HG02885 (cell line): Measurements from ENCODE around the gene FAIM2.

ENCODE experiments used
- ATAC-seq: cut with Tn5 transposase; IDR thresholded peaks from one replicate; pipeline ENCODE4 v1.9.1; 2021; ENCODE audit warnings: mild to moderate bottlenecking; ENCODE audit not compliant: unreplicated experiment, poor library complexity

FAIM2 gene

DNA sequence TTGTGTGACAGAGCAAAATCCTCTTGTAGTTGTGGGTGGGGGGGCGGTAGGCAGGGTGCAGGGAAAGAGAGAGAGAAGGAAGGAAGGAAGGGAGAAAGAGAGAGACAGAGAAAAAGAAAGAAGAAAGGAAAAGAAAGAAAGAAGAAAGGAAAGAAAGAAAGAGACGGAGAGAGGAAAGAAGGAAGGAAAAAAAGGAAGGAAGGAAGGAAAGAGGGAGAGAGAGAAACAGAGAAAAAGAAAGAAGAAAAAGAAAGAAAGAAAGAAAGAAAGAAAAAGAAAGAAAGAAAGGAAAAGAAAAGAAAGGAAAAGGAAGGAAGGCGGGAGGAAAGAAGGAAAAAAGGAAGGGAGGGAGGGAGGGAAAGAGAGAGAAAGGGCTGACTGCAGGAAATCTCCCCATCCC, 17.6 kb upstream of the FAIM2 start:
- no peak for ATAC-seq

GRCh38 chr12:49920915-49921286, 17.2 kb upstream of the FAIM2 start:
- ATAC-seq, result no peak

DNA sequence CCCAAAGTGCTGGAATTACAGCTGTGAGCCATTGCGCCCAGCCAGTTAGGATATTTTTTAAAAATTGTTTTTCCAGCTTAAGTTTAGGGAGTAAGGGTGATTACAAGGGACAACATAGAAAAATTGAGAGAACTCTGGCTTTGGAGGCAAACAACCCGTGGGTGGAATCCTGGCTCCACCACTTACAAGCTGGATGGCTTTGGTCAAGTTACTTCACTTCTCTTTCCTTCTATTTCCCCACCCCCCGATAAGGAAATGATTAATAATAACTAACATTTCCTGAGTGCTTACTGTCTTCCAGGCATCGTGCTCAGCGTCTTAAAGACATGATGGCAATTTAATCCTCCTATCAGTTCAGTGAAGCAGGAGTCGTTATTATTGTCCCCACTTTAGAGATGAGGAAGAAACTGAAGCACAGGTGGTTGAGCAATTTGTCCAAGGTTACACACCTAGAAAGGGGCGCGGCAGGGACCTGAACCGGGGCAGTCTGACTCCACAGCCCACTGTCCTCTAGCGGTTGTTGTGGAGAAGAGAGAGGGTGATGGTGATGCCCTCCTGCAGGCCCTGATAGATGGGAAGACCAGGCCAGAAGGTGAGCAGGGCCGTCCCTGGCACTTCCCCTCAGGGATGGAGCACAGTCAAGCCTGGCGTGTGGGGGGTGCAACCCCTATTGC, 16.7 kb upstream of the FAIM2 start:
- ATAC-seq, result no peak

- ATAC-seq, result no peak
Measured at GRCh38 chr12:49917788-49918173, 14.1 kb upstream of the FAIM2 start.

GRCh38 chr12:49917166-49917787, 13.6 kb upstream of the FAIM2 start:
- no peak for ATAC-seq

DNA sequence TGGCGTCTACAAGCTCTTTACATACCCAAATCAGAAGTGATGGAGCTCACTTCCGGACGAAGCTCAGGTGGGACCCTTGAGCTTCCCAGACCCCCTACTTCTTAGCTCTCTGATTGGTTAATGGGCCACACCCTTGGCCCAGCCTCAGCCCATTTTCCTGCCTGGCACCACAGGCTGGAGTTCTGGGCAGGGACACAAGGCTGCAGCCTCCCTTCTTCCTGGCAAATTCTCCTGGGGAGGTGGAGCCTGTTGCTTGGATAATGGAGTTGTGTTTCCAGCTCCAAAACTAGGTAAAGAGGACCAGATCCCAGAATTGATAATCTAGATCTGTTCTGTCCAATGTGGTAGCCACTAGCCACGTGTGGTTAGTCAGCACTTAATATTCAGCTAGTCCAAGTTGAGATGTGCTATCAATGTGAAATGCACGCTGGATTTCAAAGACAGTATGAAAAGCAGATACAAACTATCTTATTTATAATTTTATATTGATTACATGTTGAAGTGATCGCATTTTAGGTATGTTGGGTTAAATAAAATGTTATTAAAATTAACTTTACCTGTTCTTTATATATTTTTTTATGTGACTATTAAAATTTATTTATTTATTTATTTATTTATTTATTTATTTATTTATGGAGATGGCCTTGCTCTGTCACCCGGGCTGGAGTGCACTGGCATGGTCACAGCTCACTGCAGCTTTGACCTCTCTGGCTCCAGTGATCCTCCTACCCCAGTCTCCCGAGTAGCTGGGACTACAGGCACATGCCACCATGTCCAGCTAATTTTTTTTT, 12.6 kb upstream of the FAIM2 start:
- ATAC-seq, result no peak

DNA sequence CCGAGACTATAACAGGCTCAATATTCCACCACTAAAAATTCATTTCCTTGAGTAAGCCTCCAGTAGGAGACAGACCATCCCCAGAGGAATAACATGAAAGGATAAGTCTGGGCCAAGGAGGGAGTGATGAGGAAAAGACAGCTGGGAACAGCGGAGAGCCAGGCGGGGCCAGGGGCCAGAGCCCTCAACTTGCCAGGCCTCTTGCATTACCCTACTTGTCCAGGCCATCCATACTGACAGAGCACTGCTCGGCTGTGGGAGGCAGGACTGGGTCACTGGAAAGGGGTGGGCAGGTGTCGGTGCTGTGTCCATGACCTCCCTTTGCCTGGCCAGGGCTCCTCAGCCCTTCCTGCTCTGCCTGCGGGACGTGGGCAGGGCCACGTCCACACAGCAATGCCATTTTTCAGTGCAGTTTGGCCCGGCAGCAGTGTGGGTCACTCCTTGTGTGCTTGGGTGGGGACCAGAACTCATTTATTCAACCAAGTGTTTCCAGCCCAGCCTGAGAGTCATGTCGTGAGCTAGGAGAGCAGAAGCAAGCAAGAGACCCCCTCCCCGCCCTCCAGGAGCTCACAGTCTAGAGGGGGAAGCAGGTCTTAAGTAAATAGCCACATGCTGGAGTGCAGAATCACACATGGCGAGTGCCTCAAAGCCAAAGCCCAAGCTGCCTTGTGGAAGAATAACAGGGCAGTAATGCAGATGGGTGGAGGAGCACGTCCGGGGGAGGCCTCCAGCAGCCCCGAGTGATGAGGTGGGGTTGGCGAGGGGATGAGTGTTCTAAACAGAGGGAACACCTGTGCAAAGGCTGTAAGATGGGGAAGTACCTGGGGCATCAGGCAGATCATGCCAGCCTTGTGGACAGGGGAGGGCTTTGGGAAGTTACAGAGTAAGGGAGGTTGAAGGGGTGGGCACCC, 8.9 kb upstream of the FAIM2 start:
- ATAC-seq, result no peak

- ATAC-seq, result no peak
Measured at GRCh38 chr12:49911213-49911605, 7.5 kb upstream of the FAIM2 start.

DNA sequence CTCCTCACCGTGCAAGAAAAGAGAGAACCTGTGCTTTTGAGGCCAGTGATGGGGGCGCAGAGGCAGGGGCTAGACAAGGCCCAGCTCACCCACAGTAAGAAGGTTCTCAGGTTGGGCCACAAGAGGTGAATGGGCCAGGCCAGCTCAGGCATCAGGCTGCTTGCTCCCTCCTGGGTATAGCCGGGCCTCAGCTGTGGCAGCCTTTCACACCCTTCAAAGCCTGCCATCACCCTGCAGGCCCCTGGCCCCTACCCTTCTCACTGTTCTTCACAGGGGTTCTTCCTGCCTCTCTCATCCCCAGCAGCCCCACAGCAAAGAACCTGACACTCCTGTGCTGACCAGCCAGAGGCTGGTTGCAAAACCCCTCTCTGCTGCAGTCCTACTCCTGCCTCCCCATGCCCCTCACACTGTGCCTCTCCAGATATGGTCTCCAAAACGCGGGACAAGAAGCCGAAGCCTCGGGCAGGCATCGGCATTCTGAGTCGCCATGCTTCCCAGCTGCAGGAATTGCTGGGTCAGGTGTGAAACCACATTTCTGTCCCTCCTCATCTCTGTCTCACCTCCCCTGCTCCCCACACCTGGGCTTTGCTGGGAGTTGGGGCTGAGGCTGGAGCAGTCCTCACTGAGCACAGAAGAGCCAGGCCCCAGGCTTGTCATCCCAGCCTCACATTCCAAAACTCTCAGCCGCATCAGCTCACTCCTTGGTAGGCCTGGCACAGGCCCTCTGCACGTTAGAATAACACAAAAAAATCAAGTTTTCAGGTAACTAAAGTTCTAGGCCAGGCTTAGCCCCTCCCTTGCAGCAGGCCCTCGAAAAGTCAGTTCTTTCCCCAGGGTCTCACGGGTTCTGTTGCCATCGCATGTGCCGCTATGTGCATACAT, 6.9 kb upstream of the FAIM2 start:
- ATAC-seq, result no peak

DNA sequence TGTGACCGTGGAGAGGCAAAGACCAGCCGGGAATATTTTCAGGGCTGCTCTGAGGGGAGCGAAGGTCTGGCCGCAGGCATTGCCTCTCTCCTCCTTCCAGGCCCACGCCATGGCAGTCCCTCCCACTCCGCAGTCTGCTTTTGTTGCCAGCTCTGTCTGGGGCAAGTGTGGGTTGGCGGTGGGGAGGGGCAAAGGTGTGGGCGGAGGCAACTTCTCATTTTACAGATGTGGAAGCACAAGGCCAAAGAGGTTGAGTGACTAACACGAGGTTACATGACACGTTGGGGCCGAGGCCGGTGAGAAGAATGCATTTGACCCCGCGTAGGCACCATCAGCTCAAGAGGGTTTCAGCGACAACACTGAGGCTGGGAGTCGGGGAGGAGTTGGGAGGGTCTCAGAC, 6.1 kb upstream of the FAIM2 start:
- no peak for ATAC-seq

- no peak for ATAC-seq
Measured at GRCh38 chr12:49909356-49909755, 5.7 kb upstream of the FAIM2 start.

GRCh38 chr12:49907352-49907751, 3.7 kb upstream of the FAIM2 start:
- no peak for ATAC-seq

GRCh38 chr12:49905718-49906314, 2.1 kb upstream of the FAIM2 start:
- no peak for ATAC-seq

- ATAC-seq, result no peak
Measured at GRCh38 chr12:49904601-49905000, 901 bp upstream of the FAIM2 start.

DNA sequence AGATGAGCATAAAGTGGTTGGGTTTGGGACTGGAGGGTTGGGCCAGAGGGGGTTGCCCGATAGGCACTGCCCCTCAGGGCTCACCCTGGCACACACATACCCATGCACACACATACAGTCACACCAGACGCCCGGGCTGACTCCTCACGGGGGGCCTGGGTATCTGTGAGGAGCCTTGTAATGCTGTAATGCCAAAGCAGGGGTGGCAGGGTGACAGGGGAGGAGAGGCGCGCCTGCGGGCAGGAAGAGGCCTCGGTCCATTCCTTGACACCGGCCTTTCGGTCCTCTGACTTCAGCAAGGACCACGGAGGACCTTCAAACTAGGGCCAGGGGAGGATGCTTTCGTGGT, 375 bp downstream of the FAIM2 start:
- no peak for ATAC-seq

- no peak for ATAC-seq
Measured at GRCh38 chr12:49902399-49903350, 1.0 kb downstream of the FAIM2 start.

DNA sequence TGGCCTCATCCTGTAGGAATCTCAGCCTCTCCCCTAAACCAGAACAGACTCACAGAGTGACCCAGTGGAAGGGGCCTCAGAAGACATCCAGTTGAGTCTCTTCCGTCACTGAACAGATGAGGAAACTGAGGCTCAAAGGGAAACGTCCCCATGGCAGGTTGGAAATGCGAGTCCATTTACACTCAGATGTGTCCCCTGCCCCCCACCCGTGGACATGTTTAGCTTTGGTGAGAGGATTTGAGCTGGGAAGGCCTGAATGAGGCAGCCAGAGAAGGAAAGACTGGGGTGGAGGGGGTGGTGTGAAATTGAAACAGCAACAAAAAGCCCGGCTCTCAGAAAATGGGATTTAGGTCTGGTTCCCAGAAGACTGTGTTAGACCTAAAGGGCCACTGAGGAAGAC, 1.7 kb downstream of the FAIM2 start:
- ATAC-seq, result no peak

DNA sequence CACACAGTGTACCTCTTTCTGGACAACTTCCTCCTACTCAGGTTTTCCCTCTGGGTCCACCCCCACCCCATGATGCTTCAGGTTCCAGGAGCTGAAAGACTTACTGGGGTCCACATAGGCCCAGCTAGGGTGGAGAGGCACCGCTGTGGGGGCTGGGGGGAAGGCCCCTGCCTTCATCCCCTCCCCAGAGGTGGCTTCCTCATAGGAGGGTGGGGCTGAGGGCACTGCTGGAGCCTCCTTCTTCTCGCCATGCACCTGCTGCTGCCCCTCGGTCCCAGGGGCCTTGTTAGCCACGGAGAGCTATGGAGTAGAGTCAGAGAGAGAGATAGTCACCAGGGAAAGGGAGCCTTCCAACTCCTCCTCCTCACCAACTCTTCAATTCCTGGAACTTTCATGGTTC, 2.7 kb downstream of the FAIM2 start:
- ATAC-seq, result no peak
